Activated CD4-positive, alpha-beta T cell treated with anti-CD3 and anti-CD28 coated beads, Interleukin-2, amount 50 U/mL, for 4 hours (primary cell): ENCODE results near the gene KLF5.

Source experiments
- DNase-seq, 2 experiments: peaks; one replicate each; pipeline ENCODE4 v3.0.0-alpha.2; 2020

The KLF5 gene

GRCh38 chr13:73060251-73061160 is 1.7 kb downstream of the KLF5 start:
- no peak for DNase-seq

- DNase-seq: no peak
These were observed 2.7 kb downstream of the KLF5 start for GRCh38 chr13:73061473-73061872.

- DNase-seq: no peak
These were observed 3.1 kb downstream of the KLF5 start for GRCh38 chr13:73061876-73062275.

GRCh38 chr13:73062468-73062867 is 3.7 kb downstream of the KLF5 start:
- no peak for DNase-seq

GRCh38 chr13:73063166-73063565 is 4.4 kb downstream of the KLF5 start:
- DNase-seq: no peak

GRCh38 chr13:73065036-73065435 is 6.2 kb downstream of the KLF5 start:
- no peak for DNase-seq

GRCh38 chr13:73065665-73066340 is 7.0 kb downstream of the KLF5 start:
- DNase-seq: no peak

- no peak for DNase-seq
These were observed 10.5 kb downstream of the KLF5 start for GRCh38 chr13:73069206-73069805.

- no peak for DNase-seq
These were observed 11.8 kb downstream of the KLF5 start for GRCh38 chr13:73070451-73071098.

- DNase-seq: no peak
These were observed 13.6 kb downstream of the KLF5 start for GRCh38 chr13:73072239-73072900.

GRCh38 chr13:73073050-73073449 is 14.2 kb downstream of the KLF5 start:
- no peak for DNase-seq

GRCh38 chr13:73074014-73074413 is 15.2 kb downstream of the KLF5 start:
- DNase-seq: no peak

- DNase-seq: no peak
These were observed 16.1 kb downstream of the KLF5 start for GRCh38 chr13:73074926-73075325.

- DNase-seq: no peak
These were observed 16.7 kb downstream of the KLF5 start for GRCh38 chr13:73075546-73075945.

GRCh38 chr13:73075954-73076353 is 17.1 kb downstream of the KLF5 start:
- DNase-seq: no peak

- DNase-seq: no peak
These were observed 19.1 kb downstream of the KLF5 start for GRCh38 chr13:73077865-73078264.

GRCh38 chr13:73079359-73079758 is 20.6 kb downstream of the KLF5 start:
- no peak for DNase-seq

GRCh38 chr13:73081256-73081915 is 22.6 kb downstream of the KLF5 start:
- DNase-seq: no peak

GRCh38 chr13:73082471-73082870 is 23.7 kb downstream of the KLF5 start:
- no peak for DNase-seq

GRCh38 chr13:73082895-73083294 is 24.1 kb downstream of the KLF5 start:
- no peak for DNase-seq

- DNase-seq: no peak
These were observed 29.6 kb downstream of the KLF5 start for GRCh38 chr13:73088332-73088935.

- DNase-seq: no peak
These were observed 30.4 kb downstream of the KLF5 start for GRCh38 chr13:73089213-73089612.
